Activated CD4-positive, alpha-beta T cell treated with anti-CD3 and anti-CD28 coated beads, Interleukin-2, amount 50 U/mL, for 16 hours (primary cell): ENCODE measurements around the gene AXL.

ENCODE experiments used
- DNase-seq: peaks from one replicate; pipeline ENCODE4 v3.0.0-alpha.2; 2020

The AXL gene

GRCh38 chr19:41238244-41238643 lies 19.2 kb downstream of the AXL start:
- DNase-seq, result no peak

GRCh38 chr19:41239363-41239762 lies 20.3 kb downstream of the AXL start:
- no peak for DNase-seq

- DNase-seq, result no peak
Measured at GRCh38 chr19:41239961-41240574, 21.0 kb downstream of the AXL start.

GRCh38 chr19:41241859-41242258 lies 22.8 kb downstream of the AXL start:
- DNase-seq, result no peak

GRCh38 chr19:41244117-41244516 lies 25.1 kb downstream of the AXL start:
- no peak for DNase-seq

- no peak for DNase-seq
Measured at GRCh38 chr19:41245843-41246242, 26.8 kb downstream of the AXL start.

GRCh38 chr19:41248895-41249294 lies 29.9 kb downstream of the AXL start:
- DNase-seq, result no peak

- no peak for DNase-seq
Measured at GRCh38 chr19:41249707-41250423, 30.8 kb downstream of the AXL start.

GRCh38 chr19:41253660-41254059 lies 34.6 kb downstream of the AXL start:
- DNase-seq, result no peak

- no peak for DNase-seq
Measured at GRCh38 chr19:41255171-41255570, 36.1 kb downstream of the AXL start.

- DNase-seq, result no peak
Measured at GRCh38 chr19:41261474-41262190, 42.6 kb downstream of the AXL start.

- DNase-seq, result peak; percentile 87
Measured at GRCh38 chr19:41263042-41263849, 44.2 kb downstream of the AXL start.

- DNase-seq, result peak; percentile 99
Measured at GRCh38 chr19:41263850-41264580, 45.0 kb downstream of the AXL start, which contains the start of gene HNRNPUL1. Gene HNRNPUL1 (plus strand): TSS chr19:41264372. CDS start chr19:41264504, 132 bp downstream.

GRCh38 chr19:41264581-41265394 lies 45.8 kb downstream of the AXL start:
- peak; percentile 67 for DNase-seq

GRCh38 chr19:41265395-41266153 lies 46.6 kb downstream of the AXL start:
- DNase-seq, result no peak

GRCh38 chr19:41269055-41269454 lies 50.0 kb downstream of the AXL start:
- no peak for DNase-seq

- no peak for DNase-seq
Measured at GRCh38 chr19:41269571-41269970, 50.5 kb downstream of the AXL start.

- no peak for DNase-seq
Measured at GRCh38 chr19:41273076-41273475, 54.1 kb downstream of the AXL start.

- DNase-seq, result no peak
Measured at GRCh38 chr19:41274802-41275201, 55.8 kb downstream of the AXL start.

GRCh38 chr19:41276231-41276630 lies 57.2 kb downstream of the AXL start:
- DNase-seq, result no peak

- DNase-seq, result no peak
Measured at GRCh38 chr19:41278478-41278877, 59.5 kb downstream of the AXL start.
